ENCODE data around the gene TNFRSF4. TPM values are rescaled to one million over a fixed set of nuclear protein-coding genes. Genes with fewer than 3 reads are reported as not detected.

Gene TNFRSF4
- total and polyA plus RNA-seq, 5 donors from 2014 or later: 19.0 to 65.8 (median 33.9) TPM

DNA sequence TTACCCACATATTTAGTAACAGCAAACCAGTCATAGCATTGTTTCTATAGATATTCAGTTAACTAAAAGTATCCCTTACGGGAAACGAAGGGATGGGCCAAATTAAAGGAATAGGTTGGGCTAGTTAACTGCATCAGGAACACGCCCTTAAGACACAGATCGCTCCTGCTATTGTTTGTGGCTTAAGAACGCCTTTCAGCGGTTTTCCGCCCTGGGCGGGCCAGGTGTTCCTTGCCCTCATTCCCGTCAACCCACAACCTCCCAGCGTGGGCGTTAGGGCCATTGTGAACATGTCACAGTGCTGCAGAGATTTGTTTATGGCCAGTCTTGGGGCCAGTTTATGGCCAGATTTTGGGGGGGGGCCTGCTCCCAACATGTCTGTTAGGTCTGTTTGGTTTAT is 22.2 kb downstream of the TNFRSF4 start:
- H3K4me3 ChIP-seq (ENCODE audit: low read depth, low read length): no peak overlapping the region
- H3K9me3 ChIP-seq (ENCODE audit: control insufficient read depth in 2 of 2, low read length in 2 of 2): no peaks in the 10 kb centered on the region
- ATAC-seq (ENCODE audit: low read depth in 2 of 2) (no peak), DNase-seq (no peak)
- no peaks in the 10 kb centered on the region for H3K36me3 ChIP-seq (ENCODE audit: control insufficient read depth, insufficient read depth, low read length)
- no peak overlapping the region for H3K27ac ChIP-seq (ENCODE audit: insufficient read depth, low read length, poor library complexity, severe bottlenecking)
- peaks cover 0 to 6% (median 0%) of the 10 kb centered on the region in 4 donors for H3K4me1 Mint-ChIP-seq
- H3K4me3 Mint-ChIP-seq: no peak overlapping the region
- H3K27ac Mint-ChIP-seq: no peak overlapping the region
- H3K27me3 Mint-ChIP-seq: peaks cover 4% of the 10 kb centered on the region
- no peaks in the 10 kb centered on the region for H3K36me3 Mint-ChIP-seq
- H3K9me3 Mint-ChIP-seq: peaks cover 0 to 10% (median 5%) of the 10 kb centered on the region in 7 donors
- H3K27me3 ChIP-seq (ENCODE audit: control insufficient read depth, insufficient read depth, low read length): no peaks in the 10 kb centered on the region
- no peaks in the 10 kb centered on the region for H3K4me1 ChIP-seq (ENCODE audit: control insufficient read depth, insufficient read depth, low read length, poor library complexity, severe bottlenecking)

DNA sequence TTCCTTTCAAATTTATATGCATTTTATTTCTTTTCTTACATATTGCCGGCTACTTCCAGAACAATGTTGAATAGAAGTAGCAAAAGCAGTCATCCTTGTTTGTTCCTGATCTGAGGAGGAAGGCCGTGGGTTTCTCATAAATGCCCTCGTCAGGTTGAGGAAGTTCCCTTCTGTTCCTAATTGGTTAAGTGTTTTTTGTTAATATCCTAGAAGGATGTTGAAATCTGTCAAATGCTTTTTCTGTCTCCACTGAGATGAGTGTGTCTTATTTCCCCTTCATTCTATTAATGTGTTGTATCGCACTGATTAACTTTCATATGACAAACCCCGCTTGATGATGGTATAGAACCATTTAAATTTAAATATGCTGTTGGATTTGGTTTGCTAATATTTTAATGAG is 24.8 kb downstream of the TNFRSF4 start:
- DNase-seq (no peak), ATAC-seq (ENCODE audit: low read depth in 2 of 2) (no peak)
- peaks cover 11% of the 10 kb centered on the region for H3K27me3 Mint-ChIP-seq
- no peaks in the 10 kb centered on the region for H3K27me3 ChIP-seq (ENCODE audit: control insufficient read depth, insufficient read depth, low read length)
- peaks cover 0 to 6% (median 3%) of the 10 kb centered on the region in 7 donors for H3K9me3 Mint-ChIP-seq
- H3K36me3 ChIP-seq (ENCODE audit: control insufficient read depth, insufficient read depth, low read length): no peaks in the 10 kb centered on the region
- H3K4me1 Mint-ChIP-seq: peaks cover 0 to 6% (median 0%) of the 10 kb centered on the region in 4 donors
- no peak overlapping the region for H3K4me3 Mint-ChIP-seq
- H3K4me1 ChIP-seq (ENCODE audit: control insufficient read depth, insufficient read depth, low read length, poor library complexity, severe bottlenecking): no peaks in the 10 kb centered on the region
- H3K27ac ChIP-seq (ENCODE audit: insufficient read depth, low read length, poor library complexity, severe bottlenecking): no peak overlapping the region
- no peaks in the 10 kb centered on the region for H3K36me3 Mint-ChIP-seq
- peak overlapping the region in 1 of 3 donors; percentile 78 for H3K27ac Mint-ChIP-seq
- no peak overlapping the region for H3K4me3 ChIP-seq (ENCODE audit: low read depth, low read length)
- H3K9me3 ChIP-seq (ENCODE audit: control insufficient read depth in 2 of 2, low read length in 2 of 2): no peaks in the 10 kb centered on the region

DNA sequence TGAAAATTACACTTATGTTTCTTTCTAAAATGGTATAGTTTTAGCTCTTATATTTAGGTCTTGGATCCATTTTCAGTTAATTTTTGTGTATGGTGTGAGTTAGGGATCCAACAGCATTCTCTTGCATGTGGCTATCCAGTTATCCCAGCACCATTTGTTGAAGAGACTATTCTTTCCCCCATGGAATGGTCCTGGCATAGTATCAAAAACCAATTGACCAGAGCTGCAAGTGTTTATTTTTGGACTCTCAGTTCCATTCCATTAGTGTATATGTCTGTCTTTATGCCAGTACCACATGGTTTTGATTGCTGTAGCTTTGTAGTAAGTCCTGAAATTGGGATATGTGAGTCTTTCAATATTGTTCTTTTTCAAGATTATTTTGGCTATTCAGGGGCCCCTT is 26.0 kb downstream of the TNFRSF4 start:
- no peak overlapping the region for H3K4me3 Mint-ChIP-seq
- H3K4me1 Mint-ChIP-seq: peaks cover 0 to 6% (median 1%) of the 10 kb centered on the region in 4 donors
- ATAC-seq (ENCODE audit: low read depth in 2 of 2): no peak
- no peak overlapping the region for H3K4me3 ChIP-seq (ENCODE audit: low read depth, low read length)
- DNase-seq: no peak
- no peaks in the 10 kb centered on the region for H3K36me3 Mint-ChIP-seq
- no peak overlapping the region for H3K27ac ChIP-seq (ENCODE audit: insufficient read depth, low read length, poor library complexity, severe bottlenecking)
- H3K4me1 ChIP-seq (ENCODE audit: control insufficient read depth, insufficient read depth, low read length, poor library complexity, severe bottlenecking): peaks cover 2% of the 10 kb centered on the region
- no peaks in the 10 kb centered on the region for H3K27me3 ChIP-seq (ENCODE audit: control insufficient read depth, insufficient read depth, low read length)
- H3K9me3 Mint-ChIP-seq: peaks cover 0 to 6% (median 3%) of the 10 kb centered on the region in 7 donors
- H3K27me3 Mint-ChIP-seq: peaks cover 11% of the 10 kb centered on the region
- no peaks in the 10 kb centered on the region for H3K9me3 ChIP-seq (ENCODE audit: control insufficient read depth in 2 of 2, low read length in 2 of 2)
- no peak overlapping the region for H3K27ac Mint-ChIP-seq
- no peaks in the 10 kb centered on the region for H3K36me3 ChIP-seq (ENCODE audit: control insufficient read depth, insufficient read depth, low read length)

DNA sequence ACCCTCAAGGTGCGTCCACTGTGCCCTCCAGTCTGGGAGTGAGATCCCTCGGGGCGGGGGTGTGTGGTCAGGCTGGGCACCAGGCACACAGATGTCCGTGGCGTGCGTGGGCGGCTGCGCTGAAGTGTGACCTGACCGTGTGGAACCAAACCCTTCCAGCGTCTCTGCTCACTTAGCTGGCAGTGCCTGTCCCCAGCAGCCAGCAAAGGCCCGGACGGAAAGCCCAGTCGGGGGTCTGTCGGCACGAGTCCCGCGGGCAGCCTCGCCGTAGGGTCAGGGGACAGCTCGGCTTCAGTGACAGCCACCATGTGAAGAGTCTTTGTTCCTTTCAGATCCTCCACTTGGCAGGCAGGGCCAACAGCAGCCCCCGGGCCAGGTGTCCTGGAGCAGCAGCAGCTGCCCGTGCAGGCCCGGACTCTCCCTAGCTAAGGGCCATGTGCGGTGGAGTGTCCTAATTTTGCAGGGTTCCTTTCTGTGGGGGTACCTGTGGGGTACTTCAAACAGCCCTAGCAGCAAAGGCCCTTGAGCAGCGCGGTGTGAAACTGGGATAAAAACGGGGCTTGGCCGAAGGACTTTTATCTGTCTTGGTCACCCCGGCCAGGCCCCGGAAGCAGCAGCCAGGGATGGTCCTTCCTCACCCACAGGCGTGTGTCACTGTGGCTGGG is 28.7 kb downstream of the TNFRSF4 start:
- no peak for ATAC-seq (ENCODE audit: low read depth in 2 of 2)
- no peak overlapping the region for H3K27ac ChIP-seq (ENCODE audit: insufficient read depth, low read length, poor library complexity, severe bottlenecking)
- H3K27ac Mint-ChIP-seq: no peak overlapping the region
- H3K27me3 ChIP-seq (ENCODE audit: control insufficient read depth, insufficient read depth, low read length): no peaks in the 10 kb centered on the region
- H3K9me3 Mint-ChIP-seq: peaks cover 0 to 3% (median 0%) of the 10 kb centered on the region in 7 donors
- peaks cover 6% of the 10 kb centered on the region for H3K4me1 ChIP-seq (ENCODE audit: control insufficient read depth, insufficient read depth, low read length, poor library complexity, severe bottlenecking)
- H3K4me3 ChIP-seq (ENCODE audit: low read depth, low read length): no peak overlapping the region
- H3K36me3 Mint-ChIP-seq: no peaks in the 10 kb centered on the region
- H3K27me3 Mint-ChIP-seq: peaks cover 7% of the 10 kb centered on the region
- DNase-seq: peak in 1 of 3 donors; percentile 1
- H3K4me1 Mint-ChIP-seq: peaks cover 0 to 6% (median 2%) of the 10 kb centered on the region in 4 donors
- no peaks in the 10 kb centered on the region for H3K36me3 ChIP-seq (ENCODE audit: control insufficient read depth, insufficient read depth, low read length)
- H3K9me3 ChIP-seq (ENCODE audit: control insufficient read depth in 2 of 2, low read length in 2 of 2): no peaks in the 10 kb centered on the region
- no peak overlapping the region for H3K4me3 Mint-ChIP-seq

DNA sequence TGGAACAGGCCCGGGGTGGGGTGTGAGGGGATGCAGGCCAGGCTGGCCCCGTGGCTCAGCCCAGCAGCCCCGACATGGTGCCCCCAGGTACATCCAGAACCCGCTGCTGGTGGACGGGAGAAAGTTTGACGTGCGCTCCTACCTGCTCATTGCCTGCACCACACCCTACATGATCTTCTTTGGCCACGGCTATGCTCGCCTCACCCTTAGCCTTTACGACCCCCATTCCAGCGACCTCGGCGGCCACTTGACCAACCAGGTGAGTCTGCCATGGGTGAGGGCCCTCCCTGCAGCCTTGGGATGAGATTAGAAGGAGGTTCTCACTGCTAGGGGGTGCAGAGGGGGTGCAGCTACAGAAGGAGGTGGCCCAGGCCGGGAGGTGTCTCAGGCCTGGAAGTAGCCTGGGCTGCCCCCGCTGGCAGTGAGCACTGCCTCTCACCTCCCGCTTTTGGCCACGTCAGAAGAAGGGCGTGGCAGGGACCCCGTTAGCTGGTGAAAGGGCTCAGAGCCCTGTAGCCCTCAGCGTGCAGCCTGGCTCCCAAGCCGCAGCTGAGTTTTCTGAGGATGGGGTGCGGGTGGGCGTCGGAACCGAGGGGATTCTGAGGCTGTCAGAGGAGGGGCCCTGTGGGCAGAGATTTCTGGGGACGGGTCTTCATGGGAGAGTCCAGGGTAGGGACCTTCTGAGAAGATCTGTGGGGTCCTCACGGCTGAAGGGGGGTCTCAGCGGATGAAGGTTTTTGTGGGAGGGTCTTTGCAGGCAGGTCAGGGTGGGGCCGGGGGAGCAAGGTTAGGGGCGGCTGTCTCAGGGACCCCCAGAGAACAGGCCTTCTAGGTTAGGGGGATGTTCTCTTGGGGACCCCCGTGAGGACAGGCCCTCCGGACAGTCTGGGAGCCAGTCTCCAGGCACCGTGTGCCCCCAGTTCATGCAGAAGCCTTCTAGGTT is 29.8 kb downstream of the TNFRSF4 start:
- no peak overlapping the region for H3K4me3 Mint-ChIP-seq
- DNase-seq: peak in 1 of 3 donors; percentile 1
- H3K9me3 Mint-ChIP-seq: peaks cover 0 to 3% (median 0%) of the 10 kb centered on the region in 7 donors
- no peaks in the 10 kb centered on the region for H3K36me3 ChIP-seq (ENCODE audit: control insufficient read depth, insufficient read depth, low read length)
- no peaks in the 10 kb centered on the region for H3K9me3 ChIP-seq (ENCODE audit: control insufficient read depth in 2 of 2, low read length in 2 of 2)
- H3K4me3 ChIP-seq (ENCODE audit: low read depth, low read length): no peak overlapping the region
- no peaks in the 10 kb centered on the region for H3K27me3 ChIP-seq (ENCODE audit: control insufficient read depth, insufficient read depth, low read length)
- no peak for ATAC-seq (ENCODE audit: low read depth in 2 of 2)
- peaks cover 6% of the 10 kb centered on the region for H3K4me1 ChIP-seq (ENCODE audit: control insufficient read depth, insufficient read depth, low read length, poor library complexity, severe bottlenecking)
- peaks cover 0 to 5% (median under 1%) of the 10 kb centered on the region in 4 donors for H3K4me1 Mint-ChIP-seq
- no peak overlapping the region for H3K27ac Mint-ChIP-seq
- peaks cover 7% of the 10 kb centered on the region for H3K27me3 Mint-ChIP-seq
- H3K36me3 Mint-ChIP-seq: no peaks in the 10 kb centered on the region
- H3K27ac ChIP-seq (ENCODE audit: insufficient read depth, low read length, poor library complexity, severe bottlenecking): no peak overlapping the region

DNA sequence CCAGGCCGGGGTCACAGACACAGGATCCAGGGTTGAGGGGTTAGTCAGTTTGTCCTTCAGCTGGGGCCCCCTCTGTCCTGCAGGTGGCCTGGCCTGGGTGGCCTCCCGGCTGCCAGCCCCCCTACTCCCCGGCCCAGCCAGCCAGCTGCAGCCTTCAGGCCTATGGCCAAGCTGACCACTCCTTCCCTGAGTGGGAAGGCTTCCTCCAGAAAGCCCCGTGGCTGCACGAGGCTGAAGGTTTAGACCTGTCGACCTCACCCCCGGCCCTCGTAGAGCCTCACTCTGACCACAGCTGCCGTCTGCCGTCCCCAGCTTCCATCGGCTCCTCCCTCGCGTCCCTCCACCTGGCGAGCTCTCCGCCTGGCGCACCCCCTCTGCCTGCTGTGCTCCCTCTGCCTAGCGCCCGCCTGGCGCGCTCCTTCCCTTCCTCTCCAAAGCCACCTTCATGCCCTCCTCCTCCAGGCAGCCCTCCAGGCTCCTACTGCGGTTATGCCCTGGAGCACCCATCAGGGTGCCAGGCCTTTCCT is 30.7 kb downstream of the TNFRSF4 start:
- H3K4me3 Mint-ChIP-seq: no peak overlapping the region
- peaks cover 0 to 5% (median 0%) of the 10 kb centered on the region in 4 donors for H3K4me1 Mint-ChIP-seq
- H3K27me3 Mint-ChIP-seq: peaks cover 7% of the 10 kb centered on the region
- H3K4me1 ChIP-seq (ENCODE audit: control insufficient read depth, insufficient read depth, low read length, poor library complexity, severe bottlenecking): peaks cover 6% of the 10 kb centered on the region
- H3K4me3 ChIP-seq (ENCODE audit: low read depth, low read length): no peak overlapping the region
- ATAC-seq (ENCODE audit: low read depth in 2 of 2): no peak
- no peak overlapping the region for H3K27ac Mint-ChIP-seq
- no peak overlapping the region for H3K27ac ChIP-seq (ENCODE audit: insufficient read depth, low read length, poor library complexity, severe bottlenecking)
- H3K27me3 ChIP-seq (ENCODE audit: control insufficient read depth, insufficient read depth, low read length): no peaks in the 10 kb centered on the region
- peaks cover 0 to 3% (median 0%) of the 10 kb centered on the region in 7 donors for H3K9me3 Mint-ChIP-seq
- H3K36me3 ChIP-seq (ENCODE audit: control insufficient read depth, insufficient read depth, low read length): no peaks in the 10 kb centered on the region
- H3K9me3 ChIP-seq (ENCODE audit: control insufficient read depth in 2 of 2, low read length in 2 of 2): no peaks in the 10 kb centered on the region
- DNase-seq: peak in 1 of 3 donors; percentile 1
- no peaks in the 10 kb centered on the region for H3K36me3 Mint-ChIP-seq

DNA sequence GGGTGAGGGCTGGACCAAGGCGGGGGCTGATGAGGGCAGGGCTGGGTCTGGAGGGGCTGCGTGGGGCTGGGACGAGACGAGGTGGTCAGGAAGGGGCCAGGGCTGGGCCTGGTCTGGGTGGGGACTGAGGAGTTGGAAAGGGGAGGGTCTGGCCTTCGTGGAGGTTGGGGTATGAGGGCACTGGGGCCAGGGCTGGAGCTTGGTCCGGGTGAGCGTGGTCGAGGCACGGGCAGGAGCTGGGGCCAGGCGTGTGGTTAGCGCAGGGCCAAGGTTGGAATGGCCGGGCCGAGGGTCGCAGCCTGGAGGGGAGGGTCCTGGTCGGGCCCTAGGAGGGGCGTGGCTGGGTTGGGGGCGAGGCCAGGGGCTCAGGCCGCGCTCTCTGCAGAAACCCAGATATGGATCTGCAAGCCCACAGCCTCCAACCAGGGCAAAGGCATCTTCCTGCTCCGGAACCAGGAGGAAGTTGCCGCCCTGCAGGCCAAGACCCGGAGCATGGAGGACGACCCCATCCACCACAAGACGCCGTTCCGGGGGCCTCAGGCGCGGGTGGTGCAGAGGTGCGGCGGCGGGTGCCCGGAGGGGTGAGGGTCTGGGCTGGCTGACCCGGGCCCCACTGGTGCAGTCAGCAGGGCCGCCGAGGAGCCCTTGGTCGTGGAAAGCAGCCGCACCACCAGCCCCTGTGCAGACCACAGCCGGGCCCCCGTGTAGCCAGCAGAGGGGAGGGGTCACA is 31.3 kb downstream of the TNFRSF4 start:
- Mint-ChIP-seq H3K27me3 (peaks cover 7% of the 10 kb centered on the region), H3K36me3 (no peaks in the 10 kb centered on the region), H3K4me3 (no peak overlapping the region), H3K9me3 (peaks cover 0 to 3% (median 0%) of the 10 kb centered on the region in 7 donors), H3K4me1 (peaks cover 0 to 5% (median 0%) of the 10 kb centered on the region in 4 donors), H3K27ac (no peak overlapping the region)
- H3K4me3 ChIP-seq (ENCODE audit: low read depth, low read length): no peak overlapping the region
- ATAC-seq (ENCODE audit: low read depth in 2 of 2) (no peak), DNase-seq (peak in 1 of 3 donors; percentile 1)
- H3K36me3 ChIP-seq (ENCODE audit: control insufficient read depth, insufficient read depth, low read length): no peaks in the 10 kb centered on the region
- no peaks in the 10 kb centered on the region for H3K9me3 ChIP-seq (ENCODE audit: control insufficient read depth in 2 of 2, low read length in 2 of 2)
- peaks cover 6% of the 10 kb centered on the region for H3K4me1 ChIP-seq (ENCODE audit: control insufficient read depth, insufficient read depth, low read length, poor library complexity, severe bottlenecking)
- H3K27ac ChIP-seq (ENCODE audit: insufficient read depth, low read length, poor library complexity, severe bottlenecking): no peak overlapping the region
- no peaks in the 10 kb centered on the region for H3K27me3 ChIP-seq (ENCODE audit: control insufficient read depth, insufficient read depth, low read length)
